ENCODE data around the gene FOXE3.

Gene FOXE3

GRCh38 chr1:47415728-47416318 is at the start of gene FOXE3:
FOXE3 (plus strand) TSS chr1:47416285; CDS start chr1:47416316, 31 bp downstream.
- no peak for DNase-seq

GRCh38 chr1:47367651-47368050 is 48.4 kb upstream of the FOXE3 start:
- DNase-seq: no peak

- no peak for DNase-seq
Measured at GRCh38 chr1:47371016-47371517, 45.0 kb upstream of the FOXE3 start.

GRCh38 chr1:47374501-47374900 is 41.6 kb upstream of the FOXE3 start:
- DNase-seq: no peak

- no peak for DNase-seq
Measured at GRCh38 chr1:47378147-47378546, 37.9 kb upstream of the FOXE3 start.

GRCh38 chr1:47380699-47381098 is 35.4 kb upstream of the FOXE3 start:
- no peak for DNase-seq

- no peak for DNase-seq
Measured at GRCh38 chr1:47382399-47382983, 33.6 kb upstream of the FOXE3 start.

GRCh38 chr1:47384083-47384482 is 32.0 kb upstream of the FOXE3 start:
- no peak for DNase-seq

GRCh38 chr1:47385020-47385419 is 31.1 kb upstream of the FOXE3 start:
- no peak for DNase-seq

- DNase-seq: no peak
Measured at GRCh38 chr1:47386268-47386667, 29.8 kb upstream of the FOXE3 start.

GRCh38 chr1:47388030-47388890 is 27.8 kb upstream of the FOXE3 start:
- DNase-seq: no peak

GRCh38 chr1:47388891-47389238 is 27.2 kb upstream of the FOXE3 start:
- peak; percentile 72 for DNase-seq

- no peak for DNase-seq
Measured at GRCh38 chr1:47389731-47390130, 26.4 kb upstream of the FOXE3 start.

GRCh38 chr1:47390843-47391242 is 25.2 kb upstream of the FOXE3 start:
- DNase-seq: no peak

GRCh38 chr1:47393141-47393540 is 22.9 kb upstream of the FOXE3 start:
- DNase-seq: no peak

- DNase-seq: no peak
Measured at GRCh38 chr1:47395433-47395832, 20.7 kb upstream of the FOXE3 start.

- no peak for DNase-seq
Measured at GRCh38 chr1:47396671-47397196, 19.4 kb upstream of the FOXE3 start.

GRCh38 chr1:47399138-47399845 is 16.8 kb upstream of the FOXE3 start:
- no peak for DNase-seq

- no peak for DNase-seq
Measured at GRCh38 chr1:47399846-47400155, 16.3 kb upstream of the FOXE3 start.

GRCh38 chr1:47401761-47402160 is 14.3 kb upstream of the FOXE3 start:
- DNase-seq: no peak

- no peak for DNase-seq
Measured at GRCh38 chr1:47402591-47402990, 13.5 kb upstream of the FOXE3 start.

- DNase-seq: no peak
Measured at GRCh38 chr1:47403321-47403910, 12.7 kb upstream of the FOXE3 start.

- DNase-seq: no peak
Measured at GRCh38 chr1:47405697-47406096, 10.4 kb upstream of the FOXE3 start.
